ENCODE results near the gene PTCH1.

PTCH1 gene

GRCh38 chr9:95511952-95512708 is 4.6 kb downstream of the PTCH1 start:
- no peak for DNase-seq

- DNase-seq: no peak
Observed at GRCh38 chr9:95511616-95511931, 5.2 kb downstream of the PTCH1 start.

GRCh38 chr9:95510709-95511615 is 5.8 kb downstream of the PTCH1 start:
- DNase-seq: peak; percentile 75 to 79

- no peak for DNase-seq
Observed at GRCh38 chr9:95509851-95510708, 6.7 kb downstream of the PTCH1 start.

- peak in 1 of 2 donors; percentile 39 for DNase-seq
Observed at GRCh38 chr9:95508968-95509850, 7.6 kb downstream of the PTCH1 start.

- no peak for DNase-seq
Observed at GRCh38 chr9:95508242-95508967, 8.4 kb downstream of the PTCH1 start.

- no peak for DNase-seq
Observed at GRCh38 chr9:95507464-95508241, 9.1 kb downstream of the PTCH1 start.

- DNase-seq: no peak
Observed at GRCh38 chr9:95506678-95507463, 9.9 kb downstream of the PTCH1 start.

GRCh38 chr9:95506428-95506677 is 10.4 kb downstream of the PTCH1 start:
- DNase-seq: no peak

GRCh38 chr9:95505717-95506427 is 10.9 kb downstream of the PTCH1 start:
- peak in 1 of 2 donors; percentile 39 for DNase-seq

- DNase-seq: no peak
Observed at GRCh38 chr9:95505072-95505716, 11.6 kb downstream of the PTCH1 start.

GRCh38 chr9:95504053-95504963 is 12.5 kb downstream of the PTCH1 start:
- no peak for DNase-seq

- DNase-seq: no peak
Observed at GRCh38 chr9:95503369-95503768, 13.4 kb downstream of the PTCH1 start.

GRCh38 chr9:95502248-95502647 is 14.5 kb downstream of the PTCH1 start:
- DNase-seq: no peak

- DNase-seq: no peak
Observed at GRCh38 chr9:95499847-95500246, 16.9 kb downstream of the PTCH1 start.

- DNase-seq: no peak
Observed at GRCh38 chr9:95499046-95499676, 17.6 kb downstream of the PTCH1 start.

- no peak for DNase-seq
Observed at GRCh38 chr9:95498641-95499040, 18.1 kb downstream of the PTCH1 start.
